Fibroblast of skin of left quadriceps (primary cell): ENCODE results near the gene SFMBT2.
"Not testable (repeated sequence)": the region's sequence is repeated elsewhere in the genome, so short reads cannot be mapped to it uniquely, and the experiment has no call there.

Source experiments
- DNase-seq, 2 experiments: peaks; one replicate each; pipeline ENCODE4 v3.0.0-alpha.2; 2013; ENCODE audit warnings: low read depth in 2 of 2

SFMBT2 gene

GRCh38 chr10:7401156-7401555 is 9.7 kb downstream of the SFMBT2 start:
- DNase-seq, result no peak

GRCh38 chr10:7400068-7400715 is 10.6 kb downstream of the SFMBT2 start:
- DNase-seq, result no peak

DNA sequence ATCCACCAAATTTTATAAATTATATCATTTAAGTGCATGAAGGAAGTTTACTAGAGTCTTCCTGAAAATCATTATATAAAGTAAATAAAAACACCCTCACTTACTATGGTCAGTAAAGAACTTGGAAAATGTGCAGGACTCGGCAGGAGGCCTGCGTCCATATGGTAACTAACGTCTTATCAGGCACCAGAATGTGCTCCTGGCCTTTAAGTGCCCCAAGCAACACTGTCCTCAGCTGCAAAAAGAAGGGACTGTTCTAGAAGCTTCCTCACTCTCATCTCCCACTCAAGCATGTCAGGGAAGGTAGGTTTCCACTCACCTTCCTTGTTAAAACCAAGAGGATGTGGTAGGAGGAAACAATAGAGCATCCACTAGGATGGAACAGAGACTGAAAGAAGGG is 11.3 kb downstream of the SFMBT2 start:
- no peak for DNase-seq

DNA sequence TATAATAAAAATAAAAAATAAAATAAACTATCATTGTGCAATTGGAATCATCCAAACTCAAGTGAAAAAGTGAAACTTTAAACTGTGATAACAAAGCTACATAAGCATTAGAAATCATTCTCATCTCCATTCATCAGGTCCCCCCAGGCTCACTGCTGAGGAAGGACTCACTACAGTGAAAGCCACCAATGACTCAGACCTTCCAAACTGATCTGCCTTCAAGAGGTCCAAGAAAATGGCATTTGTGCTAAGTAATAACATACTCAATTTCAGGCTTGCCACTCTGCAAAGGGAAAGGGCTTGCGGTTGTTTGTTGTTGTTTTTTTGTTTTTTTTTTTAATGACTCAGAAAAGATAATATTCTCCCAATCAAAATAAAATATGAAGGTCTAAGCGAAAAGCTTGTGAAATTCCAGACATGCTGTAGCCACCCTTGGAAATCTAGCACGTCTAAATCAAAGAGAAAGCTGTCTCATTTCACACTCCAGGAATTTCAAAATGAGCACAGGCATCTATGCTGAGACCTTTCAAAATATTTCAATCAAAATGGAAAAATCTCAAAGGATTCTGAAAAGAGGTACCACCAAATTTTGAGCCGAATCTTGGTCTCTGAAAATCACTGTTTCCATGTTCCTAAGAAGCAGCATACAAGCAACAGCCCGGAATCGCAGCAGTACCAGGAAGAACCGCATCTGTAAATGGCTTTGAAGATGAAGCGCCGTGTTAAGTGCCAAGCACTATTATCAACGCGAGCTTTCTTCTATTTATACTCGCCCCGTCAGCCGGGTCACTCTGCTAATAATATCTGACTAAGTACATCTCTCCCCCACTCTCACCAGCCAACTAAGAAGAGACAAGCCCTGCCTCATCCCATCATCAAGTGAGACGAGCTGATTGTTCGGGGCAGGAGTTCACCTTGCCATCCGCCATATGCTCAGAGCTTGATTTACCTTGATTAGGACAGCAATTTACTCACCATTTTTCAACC is 13.5 kb downstream of the SFMBT2 start:
- no peak for DNase-seq

- not testable (repeated sequence) for DNase-seq
Observed at GRCh38 chr10:7392301-7392700, 18.5 kb downstream of the SFMBT2 start.

- no peak for DNase-seq
Observed at GRCh38 chr10:7391748-7392147, 19.1 kb downstream of the SFMBT2 start.

DNA sequence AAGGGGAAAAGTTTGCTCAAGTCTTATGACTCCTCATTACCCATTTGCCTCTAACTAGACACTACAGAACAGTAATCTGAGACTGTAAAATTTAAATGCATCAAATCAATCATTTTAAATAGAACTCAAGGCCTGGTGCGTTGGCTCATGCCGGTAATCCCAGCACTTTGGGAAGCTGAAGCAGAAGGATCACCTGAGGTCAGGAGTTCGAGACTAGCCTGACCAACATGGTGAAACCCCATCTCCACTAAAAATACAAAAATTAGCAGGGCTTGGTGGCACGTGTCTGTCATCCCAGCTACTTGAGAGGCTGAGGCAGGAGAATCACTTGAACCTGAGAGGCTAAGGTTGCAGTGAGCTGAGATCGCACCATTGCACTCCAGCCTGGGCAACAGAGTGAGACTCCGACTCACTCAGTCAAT is 20.1 kb downstream of the SFMBT2 start:
- not testable (repeated sequence) for DNase-seq

GRCh38 chr10:7389844-7390243 is 21.0 kb downstream of the SFMBT2 start:
- DNase-seq, result no peak

DNA sequence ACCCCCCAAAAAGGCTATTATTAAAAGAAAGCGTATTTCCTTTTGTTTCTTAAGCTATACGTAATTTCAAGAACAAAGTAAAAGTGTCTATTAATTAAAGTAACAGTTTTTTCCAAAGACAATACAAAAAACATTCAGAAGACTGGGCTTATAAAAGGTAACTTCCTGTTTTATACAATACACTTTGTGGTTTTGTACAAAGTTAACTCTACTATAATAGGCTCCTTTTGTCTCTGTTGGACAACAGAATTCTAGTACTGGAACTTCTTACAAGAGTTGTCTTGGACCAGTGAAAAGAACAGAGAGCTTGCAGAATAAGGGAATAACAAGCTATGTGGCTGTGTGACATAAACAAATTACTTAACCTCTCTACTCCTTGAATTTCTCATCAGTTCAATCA is 21.5 kb downstream of the SFMBT2 start:
- DNase-seq, result no peak

DNA sequence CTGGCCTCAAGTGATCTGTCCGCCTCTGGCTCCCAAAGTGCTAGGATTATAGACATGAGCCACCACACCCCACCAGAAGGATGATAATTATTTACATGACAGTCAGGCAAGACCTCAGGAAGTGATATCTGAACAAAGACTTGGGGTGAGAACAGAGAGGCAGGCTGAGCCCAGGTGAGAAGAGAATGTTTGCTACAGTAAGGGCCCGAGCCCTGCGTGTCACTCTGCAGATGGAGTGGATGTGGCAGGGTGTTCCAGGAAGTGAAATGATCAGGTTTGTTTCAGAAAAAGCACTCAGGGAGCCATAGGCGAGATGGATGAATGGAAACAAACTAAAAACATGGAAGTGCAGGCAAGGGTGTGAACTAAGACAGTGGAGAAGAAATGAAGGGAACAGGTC is 22.2 kb downstream of the SFMBT2 start:
- DNase-seq, result no peak

GRCh38 chr10:7388149-7388548 is 22.7 kb downstream of the SFMBT2 start:
- DNase-seq, result not testable (repeated sequence)

- DNase-seq, result no peak
Observed at GRCh38 chr10:7385114-7385513, 25.7 kb downstream of the SFMBT2 start.

DNA sequence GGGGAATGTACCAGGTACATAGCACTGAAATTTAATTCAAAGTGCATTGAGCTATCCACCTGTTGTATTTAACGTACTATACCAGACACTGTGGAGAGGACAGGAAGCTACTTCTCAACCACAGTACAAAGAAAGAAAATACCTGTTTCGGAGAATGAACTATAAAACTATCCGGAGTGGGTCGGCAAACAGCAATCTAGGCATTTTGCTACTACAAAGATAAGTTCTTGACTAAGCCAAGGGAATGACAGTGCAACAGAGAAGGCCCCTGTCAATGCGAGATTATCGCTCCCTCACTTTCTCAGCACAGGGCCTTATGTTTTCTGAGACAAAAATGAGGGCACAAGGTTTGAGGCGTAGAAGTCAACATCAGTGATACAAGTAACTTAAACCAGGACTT is 27.4 kb downstream of the SFMBT2 start:
- no peak for DNase-seq

- no peak for DNase-seq
Observed at GRCh38 chr10:7380704-7381241, 30.1 kb downstream of the SFMBT2 start.

DNA sequence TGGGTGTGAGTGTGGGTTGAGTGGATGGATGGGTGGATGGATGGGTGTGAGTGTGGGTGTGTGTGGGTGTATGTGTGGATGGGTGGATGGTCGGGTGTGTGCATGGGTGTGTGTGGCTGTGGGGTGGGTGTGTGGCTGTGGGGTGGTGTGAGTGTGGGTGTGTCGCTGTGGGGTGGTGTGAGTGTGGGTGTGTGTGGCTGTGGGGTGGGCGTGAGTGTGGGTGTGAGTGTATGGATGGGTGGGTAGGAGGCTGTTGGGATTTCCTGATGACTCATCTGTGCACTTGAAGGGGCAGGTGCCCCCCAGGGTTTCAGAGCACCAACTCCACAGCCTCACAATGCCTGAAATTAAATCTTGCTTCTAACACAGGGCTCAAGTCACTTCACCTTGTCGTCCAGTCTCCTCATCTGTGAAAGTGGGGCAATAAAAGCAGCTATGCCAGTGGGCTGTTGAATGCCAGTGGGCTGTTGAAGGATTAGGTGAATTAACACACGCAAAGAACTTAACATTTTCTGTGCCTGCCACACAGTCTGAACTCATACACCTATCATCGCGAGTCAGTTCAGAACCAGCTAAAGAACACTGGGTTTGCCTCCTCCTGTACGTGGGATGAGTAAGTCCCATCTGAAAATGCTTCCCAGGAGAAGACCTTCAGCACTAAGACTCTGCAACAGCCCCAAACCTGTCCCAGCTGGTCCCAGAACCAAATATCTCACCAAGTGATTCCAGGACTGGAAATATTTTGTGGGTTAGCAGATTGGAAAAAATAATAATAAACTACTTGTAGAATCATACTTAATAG is 32.0 kb downstream of the SFMBT2 start:
- DNase-seq, result no peak

- DNase-seq, result no peak
Observed at GRCh38 chr10:7377614-7378248, 33.1 kb downstream of the SFMBT2 start.

DNA sequence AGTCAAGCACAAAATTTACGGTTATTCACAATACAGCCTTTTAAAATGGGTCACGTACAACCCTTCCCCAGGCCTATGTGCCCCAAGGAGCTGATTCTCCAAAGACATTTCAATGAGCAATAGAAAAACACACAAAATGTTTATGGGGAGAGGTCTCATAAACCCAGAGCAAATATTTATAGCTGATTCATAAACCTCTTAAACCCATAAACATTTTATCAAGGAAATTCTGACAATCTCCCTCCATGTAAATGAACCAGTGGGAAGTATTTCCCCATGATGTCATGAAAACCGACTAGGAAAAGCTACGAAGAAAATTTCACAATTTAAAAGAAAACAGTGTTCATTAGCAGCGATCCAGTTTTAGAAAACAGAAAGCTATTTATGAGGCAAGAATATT is 36.0 kb downstream of the SFMBT2 start:
- no peak for DNase-seq

DNA sequence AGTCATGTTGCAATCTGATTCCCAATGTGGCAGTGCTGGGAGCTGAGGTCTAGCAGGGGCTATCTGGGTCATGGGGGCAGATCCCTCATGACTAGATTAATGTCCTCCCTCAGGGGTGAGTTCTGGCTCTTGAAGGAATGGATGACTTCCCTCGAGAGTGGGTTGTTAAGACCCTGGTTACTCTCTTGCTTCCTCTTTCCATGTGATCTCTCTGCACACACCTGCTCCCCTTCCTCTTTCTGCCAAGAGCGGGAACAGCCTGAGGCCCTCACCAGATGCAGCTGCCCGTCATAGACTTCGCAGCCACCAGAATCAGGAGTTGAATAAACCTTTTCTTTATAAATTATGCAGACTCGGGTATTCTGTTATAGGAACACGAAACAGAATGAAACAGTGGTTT is 37.8 kb downstream of the SFMBT2 start:
- no peak for DNase-seq

GRCh38 chr10:7372504-7372903 is 38.3 kb downstream of the SFMBT2 start:
- DNase-seq, result no peak

DNA sequence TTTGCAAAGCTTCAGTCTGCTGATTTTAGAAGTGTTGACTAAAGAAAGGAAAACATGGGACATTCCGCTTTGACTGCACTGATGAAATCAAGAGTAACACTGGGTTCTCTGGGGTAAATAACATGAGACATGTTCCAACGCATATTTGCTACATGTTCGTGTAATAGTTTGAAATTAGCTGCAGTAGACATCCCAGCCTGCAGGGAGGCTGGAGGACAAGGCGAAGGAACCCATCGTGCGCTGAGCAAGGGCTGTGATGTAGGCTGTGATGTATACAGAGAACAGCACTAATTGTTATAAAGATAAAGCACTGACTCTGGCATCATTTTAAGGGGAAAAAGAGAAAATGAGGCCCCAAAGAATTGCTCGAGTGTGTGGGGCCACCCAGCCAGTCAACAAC is 40.3 kb downstream of the SFMBT2 start:
- no peak for DNase-seq

DNA sequence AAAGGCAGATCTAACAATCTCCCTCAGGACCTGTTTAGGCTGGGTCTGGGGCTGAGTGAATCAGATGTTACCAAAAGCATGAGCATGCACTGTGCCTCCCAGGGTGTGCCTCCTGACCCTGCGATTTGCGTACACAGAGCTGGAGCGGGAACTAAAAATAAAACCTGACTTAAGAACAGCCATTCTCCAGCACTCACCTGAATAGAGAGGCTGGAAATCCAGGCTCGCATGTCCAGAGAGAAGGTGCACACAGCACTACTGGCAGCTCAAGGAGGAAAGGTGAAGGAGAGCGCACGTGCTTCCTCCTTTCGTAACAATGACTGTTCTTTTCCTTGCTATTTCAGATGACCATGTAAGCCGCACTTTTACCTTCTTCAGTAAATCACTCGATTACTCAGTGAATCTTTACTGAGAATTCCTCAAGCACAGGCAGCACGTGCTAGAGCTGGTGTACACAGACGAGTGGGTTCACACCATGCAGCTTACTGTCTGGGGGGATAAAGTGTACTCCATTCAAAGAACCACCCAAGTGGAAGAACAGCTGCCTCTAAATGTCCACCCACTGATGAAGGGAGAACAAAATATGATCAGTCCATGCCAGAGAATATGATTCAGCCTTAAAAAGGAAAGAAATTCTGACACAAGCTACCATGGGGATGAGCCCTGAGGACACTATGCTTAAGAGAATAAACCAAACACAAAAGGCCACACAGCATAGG is 45.6 kb downstream of the SFMBT2 start:
- no peak for DNase-seq
